Measurements from ENCODE around the gene HMGN3.
"Not testable (repeated sequence)": the region's sequence is repeated elsewhere in the genome, so short reads cannot be mapped to it uniquely, and the experiment has no call there.

HMGN3 gene

DNA sequence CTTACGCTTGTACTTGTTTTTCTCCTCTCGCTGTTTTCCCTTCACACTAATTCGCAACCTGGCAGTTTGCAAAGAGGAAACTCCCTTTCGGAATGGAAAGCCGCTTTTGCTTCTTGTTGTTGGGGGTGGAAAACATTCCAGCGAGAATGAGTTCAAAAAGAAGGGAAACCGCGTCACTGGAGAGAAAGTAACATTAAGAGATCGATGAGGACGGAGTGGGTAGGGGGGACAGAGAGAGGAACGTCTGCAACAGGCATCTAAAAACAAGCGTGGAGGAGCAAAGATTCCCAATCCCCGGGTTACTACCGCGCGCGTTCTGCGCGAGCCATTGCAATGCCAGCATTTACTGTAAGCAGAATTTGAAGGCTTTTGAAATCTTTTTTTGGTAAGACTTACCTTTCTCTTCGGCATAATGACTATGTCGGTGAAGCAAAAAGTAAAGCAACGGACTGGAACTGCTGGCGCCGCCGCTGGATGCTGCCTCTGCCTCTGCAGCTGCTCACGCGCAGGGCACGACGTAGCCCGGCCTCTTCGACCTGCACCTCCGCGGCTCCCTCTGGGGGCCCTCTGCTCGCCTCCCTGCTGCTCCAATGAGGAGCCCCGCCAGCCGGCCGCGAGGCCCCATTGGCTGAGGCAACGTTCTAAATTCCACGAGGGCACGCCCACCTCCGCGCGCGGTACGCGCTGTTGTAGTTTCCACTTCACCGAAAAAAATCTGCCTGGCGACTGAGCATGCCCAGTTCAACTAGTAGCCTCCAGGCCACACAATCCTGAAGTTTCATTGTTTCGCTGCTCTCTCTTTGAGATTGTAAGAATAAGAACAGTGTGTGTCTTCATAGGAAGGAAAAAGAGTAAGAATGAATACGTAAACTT lies at the start of gene HMGN3:
Gene HMGN3, minus strand, starts transcription at position 533 of the 873 bp plus-strand sequence.
- peak; percentile 70 for DNase-seq (ENCODE audit: low spot score)

DNA sequence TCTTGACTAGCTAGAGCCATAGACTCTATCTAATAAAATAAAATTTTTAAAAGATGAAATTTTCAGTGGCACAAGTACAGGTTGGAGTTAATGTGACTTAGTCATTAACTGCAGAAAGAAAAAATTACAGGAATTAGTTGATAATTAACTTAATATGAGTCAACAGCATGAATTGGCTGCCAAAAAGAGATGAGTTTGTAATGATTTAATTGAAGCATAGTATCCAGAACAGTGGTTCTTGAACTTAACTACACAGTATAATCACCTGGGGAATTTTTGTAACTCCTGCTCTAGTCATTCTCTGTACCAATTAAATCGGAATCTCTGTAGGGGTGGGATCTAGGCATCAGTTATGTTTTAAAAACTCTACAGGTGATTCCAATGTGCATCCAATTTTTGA lies 46.3 kb upstream of the HMGN3 start:
- no peak for DNase-seq (ENCODE audit: low spot score)

DNA sequence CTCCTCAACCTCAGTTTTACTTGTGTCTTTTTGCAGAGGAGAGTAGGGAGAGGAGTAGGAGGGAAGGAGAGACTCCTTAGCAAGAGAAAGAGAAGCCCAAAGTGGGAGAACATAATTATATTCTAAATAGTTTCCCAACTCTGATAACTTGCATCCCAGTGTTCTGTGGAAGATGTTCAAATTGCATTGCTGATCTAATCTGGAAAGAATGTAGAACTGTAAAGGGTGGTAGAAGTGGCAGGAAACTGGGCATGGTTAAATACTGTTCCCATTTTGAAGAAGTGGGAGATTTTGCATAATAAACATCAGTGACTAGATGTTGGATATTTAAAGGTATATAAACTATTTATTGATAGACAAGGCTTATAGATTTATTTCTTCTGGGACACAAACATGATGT lies 42.6 kb upstream of the HMGN3 start:
- no peak for DNase-seq (ENCODE audit: low spot score)

DNA sequence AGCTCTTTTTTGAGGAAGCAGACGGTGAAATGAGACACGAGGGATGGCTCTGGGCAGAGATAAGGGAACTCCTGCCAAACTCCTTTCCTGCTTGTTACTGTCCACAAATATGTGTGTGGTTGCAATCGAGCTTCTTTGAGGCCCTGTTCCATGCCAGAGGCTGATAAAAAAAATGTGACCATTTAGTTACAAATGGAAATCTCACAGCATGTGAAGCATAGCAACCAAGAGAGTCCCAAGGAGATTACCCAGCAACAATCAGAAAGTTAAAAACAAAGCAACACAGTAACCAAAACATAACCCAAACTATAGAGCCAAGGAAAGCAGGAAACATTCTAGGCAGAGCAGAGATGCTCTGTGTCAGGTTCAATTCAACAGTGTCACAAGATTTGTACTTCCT lies 35.4 kb upstream of the HMGN3 start:
- no peak for DNase-seq (ENCODE audit: low spot score)

DNA sequence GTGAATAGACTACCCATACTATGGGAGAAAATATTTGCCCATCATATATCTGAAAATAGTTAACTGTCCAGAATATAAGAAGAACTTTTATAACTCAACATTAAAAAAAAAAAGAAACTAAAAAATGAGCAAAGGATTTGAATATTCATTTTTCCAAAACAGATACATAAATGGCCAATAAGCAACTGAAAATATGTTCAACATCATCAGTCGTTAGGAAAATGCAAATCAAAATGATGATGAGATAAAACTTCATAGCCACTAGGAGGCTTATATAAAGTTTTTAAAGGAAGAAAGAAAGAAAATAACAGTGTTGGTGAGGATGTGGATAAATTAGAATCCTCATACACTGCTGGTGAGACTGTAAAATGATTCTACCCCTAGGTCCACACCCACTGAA lies 32.6 kb upstream of the HMGN3 start:
- no peak for DNase-seq (ENCODE audit: low spot score)

DNA sequence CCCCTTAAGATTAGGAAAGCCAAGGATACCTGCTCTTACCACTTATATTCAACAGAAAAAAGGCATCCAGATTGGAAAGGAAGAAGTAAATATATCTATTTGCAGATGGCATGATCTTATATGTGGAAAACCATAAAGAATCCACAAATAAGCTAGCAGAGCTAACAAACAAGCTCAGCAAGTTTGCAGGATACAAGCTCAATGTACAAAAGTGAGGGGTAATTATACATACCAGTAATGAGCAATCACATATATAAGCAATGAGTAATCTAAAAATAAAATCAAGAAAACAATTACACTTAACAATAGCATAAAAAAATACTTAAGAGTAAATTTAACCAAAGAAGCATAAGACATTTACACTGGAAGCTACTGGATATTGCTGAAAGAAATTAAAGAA lies 31.6 kb upstream of the HMGN3 start:
- DNase-seq (ENCODE audit: low spot score) = no peak

DNA sequence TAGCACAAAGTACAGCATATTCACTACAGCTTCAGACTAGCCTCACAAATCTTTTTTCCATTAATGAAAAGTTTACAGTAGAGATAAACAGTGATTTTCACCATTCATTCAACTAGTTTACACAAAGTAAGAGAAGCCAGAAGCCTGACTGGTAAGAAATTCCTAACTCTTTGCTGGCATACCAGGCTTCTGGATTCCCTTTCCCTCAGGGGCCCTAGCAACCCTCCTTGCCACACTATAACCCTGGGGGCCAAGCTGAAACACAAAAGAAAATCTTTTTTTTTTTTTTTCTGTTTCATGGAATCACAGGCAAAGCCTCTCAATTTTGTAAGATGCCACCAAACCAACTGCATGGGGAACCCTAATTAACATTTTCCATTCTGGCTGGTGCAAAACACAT lies 28.9 kb upstream of the HMGN3 start:
- DNase-seq (ENCODE audit: low spot score) = no peak

DNA sequence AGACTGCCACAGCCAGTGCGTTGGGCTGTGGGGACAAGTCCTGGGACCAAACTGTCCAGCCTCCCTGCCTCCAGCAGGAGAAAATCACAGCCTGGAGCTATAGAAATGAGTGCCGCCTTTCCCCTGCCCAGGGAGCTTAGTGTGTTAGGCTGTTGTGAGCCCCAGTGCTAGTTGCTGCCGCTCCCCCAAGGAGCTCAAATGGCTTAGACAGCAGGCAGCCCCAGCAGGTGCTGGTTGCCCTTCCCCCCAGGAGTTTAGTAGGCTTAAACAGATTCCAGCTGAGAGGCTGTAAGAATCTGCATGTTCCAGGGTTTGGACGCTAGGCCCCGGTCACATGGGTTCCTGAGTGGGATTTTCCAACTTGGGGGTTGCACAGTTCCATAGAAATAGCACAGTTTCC lies 27.2 kb upstream of the HMGN3 start:
- no peak for DNase-seq (ENCODE audit: low spot score)

DNA sequence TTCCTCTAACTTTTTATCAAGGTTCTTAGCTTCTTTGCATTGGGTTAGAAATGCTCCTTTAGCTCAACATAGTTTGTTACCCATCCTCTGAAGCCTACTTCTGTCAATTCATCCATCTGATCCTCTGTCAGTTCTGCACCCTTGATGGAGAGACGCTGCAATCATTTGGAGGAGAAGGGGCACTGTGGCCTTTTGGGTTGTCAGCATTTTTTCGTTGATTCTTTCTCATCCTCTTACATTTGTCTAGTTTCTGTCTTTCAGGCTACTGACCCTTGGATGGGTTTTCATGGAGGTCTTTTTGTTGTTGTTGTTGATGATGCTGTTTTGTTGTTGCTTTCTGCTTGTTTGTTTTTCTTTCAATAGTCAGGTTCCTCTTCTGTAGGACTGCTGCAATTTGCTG lies 26.3 kb upstream of the HMGN3 start:
- no peak for DNase-seq (ENCODE audit: low spot score)

DNA sequence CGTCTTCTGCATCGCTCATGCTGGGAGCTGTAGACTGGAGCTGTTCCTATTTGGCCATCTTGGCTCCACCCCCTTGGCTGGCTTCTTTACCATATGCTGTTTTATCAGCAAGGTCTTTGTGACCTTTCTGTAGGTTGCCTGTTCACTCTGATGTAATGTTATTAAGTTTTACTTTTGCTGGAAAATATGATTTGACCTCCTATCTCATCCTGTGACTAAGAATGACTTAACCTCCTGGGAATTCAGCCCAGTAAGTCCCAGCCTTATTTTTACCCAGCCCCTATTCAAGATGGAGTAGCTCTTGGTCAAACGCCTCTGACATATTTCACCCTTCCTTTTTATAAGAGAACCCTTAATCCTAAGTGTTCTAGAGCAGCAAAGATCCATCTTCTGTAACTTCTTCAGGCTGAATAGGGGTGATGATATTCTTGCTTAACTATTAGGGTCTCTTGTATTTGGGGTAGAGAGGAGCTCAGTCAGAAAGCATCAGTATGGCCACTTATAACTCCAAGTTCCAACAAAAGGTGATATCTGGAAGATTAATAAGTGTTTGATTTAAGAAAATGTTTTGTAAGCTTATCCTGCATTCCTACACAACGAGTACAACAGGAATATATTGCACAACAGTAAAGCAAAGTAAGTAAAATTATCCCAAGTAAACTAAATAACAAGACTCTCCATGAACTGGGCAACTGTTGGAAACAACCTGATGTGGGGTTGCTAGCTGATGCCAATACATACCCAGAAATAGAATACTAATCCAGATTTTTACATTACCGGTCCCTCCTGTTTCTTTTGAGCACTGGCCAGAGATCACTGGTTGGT lies 23.1 kb upstream of the HMGN3 start:
- DNase-seq (ENCODE audit: low spot score) = no peak

DNA sequence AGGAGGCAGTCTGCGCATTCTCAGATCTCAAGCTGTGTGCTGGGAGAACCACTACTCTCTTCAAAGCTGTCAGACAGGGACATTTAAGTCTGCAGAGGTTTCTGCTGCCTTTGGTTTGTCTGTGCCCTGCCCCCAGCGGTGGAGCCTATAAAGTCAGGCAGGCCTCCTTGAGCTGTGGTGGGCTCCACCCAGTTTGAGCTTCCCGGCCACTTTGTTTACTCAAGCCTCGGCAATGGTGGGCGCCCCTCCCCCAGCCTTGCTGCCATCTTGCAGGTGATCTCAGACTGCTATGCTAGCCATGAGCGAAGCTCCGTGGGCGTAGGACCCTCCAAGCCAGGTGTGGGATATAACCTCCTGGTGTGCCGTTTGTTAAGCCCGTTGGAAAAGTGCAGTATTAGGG lies 22.3 kb upstream of the HMGN3 start:
- not testable (repeated sequence) for DNase-seq (ENCODE audit: low spot score)

DNA sequence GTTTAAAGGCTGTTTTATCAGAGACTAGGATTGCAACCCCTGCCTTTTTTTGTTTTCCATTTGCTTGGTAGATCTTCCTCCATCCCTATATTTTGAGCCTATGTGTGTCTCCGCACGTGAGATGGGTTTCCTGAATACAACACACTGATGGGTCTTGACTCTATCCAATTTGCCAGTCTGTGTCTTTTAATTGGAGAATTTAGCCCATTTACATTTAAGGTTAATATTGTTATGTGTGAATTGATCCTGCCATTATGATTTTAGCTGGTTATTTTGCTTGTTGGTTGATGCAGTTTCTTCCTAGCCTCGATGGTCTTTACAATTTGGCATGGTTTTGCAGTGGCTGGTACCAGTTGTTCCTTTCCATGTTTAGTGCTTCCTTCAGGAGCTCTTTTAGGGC lies 20.6 kb upstream of the HMGN3 start:
- not testable (repeated sequence) for DNase-seq (ENCODE audit: low spot score)

DNA sequence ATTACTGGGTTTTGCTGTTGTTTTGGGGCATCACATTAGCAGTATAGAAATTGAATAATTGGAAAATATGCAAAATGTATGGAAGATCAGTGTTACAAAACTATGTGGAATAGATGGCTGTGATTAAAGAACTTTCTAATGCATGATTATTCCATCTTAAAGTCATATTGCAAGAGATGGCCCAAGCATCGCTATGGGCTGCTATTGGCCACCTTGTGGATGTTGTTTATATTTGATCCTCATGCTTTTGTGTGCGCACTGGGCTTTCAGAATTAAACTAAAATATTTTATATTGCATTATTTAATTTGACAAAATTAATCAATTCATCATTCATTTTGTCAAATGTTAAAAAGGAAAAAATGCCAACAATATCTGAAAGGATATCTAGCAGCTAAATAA lies 16.1 kb upstream of the HMGN3 start:
- no peak for DNase-seq (ENCODE audit: low spot score)

DNA sequence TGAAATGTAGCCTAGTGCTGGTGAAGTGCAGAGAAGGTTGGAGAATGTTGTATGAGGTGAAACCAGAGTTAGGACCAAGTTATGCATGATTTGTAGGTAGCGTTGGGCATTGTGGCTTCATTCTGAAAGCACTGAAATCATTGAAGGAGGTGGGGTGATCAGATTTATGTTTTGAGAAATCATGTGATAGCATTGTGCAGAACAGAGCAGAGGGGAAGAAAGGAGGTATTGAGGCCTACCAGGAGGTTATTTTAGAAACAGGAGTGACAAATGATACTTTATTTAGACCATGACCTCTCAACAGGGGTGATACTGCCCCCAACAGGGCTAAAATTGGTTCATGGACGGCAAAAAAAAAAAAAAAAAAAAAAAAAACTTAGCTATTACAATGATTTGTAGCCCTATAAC lies 15.6 kb upstream of the HMGN3 start:
- DNase-seq (ENCODE audit: low spot score) = no peak

DNA sequence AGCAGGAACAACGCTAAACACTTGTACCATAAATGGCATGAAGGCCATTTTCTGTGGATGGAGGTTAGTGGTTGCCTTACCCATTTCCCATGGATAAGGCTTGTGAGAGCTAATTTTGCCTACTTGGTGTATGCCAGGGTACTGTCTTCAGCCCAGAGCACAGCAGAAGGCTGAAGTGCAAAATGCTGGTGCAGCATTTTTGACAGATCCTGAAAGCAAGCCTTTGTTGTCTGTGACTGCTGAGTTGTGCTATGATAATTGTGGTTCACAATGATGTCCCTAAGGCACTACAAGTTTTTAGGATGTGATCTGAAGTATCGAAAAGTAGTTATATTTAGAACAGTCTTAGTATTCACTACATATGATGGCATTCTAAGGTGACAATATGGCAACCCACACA lies 14.7 kb upstream of the HMGN3 start:
- DNase-seq (ENCODE audit: low spot score) = no peak

DNA sequence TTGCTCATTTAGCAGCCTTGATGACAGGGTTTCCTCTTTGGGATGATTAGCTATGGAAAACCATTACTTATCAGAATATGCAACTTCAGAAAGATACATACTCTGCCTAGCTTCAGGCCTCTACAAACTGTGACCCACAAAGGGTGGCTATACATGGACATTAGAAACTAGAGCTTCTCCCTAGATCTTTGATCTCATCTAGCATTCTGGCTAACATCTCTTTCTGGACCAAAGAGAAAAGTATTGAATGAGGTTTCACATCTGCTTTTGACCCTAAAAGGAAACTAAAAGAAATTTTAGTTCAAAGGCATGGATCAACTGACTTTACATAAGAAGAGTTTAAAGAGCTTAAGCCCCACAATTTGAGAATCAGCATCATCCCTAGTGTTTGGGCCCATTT lies 12.4 kb upstream of the HMGN3 start:
- no peak for DNase-seq (ENCODE audit: low spot score)

DNA sequence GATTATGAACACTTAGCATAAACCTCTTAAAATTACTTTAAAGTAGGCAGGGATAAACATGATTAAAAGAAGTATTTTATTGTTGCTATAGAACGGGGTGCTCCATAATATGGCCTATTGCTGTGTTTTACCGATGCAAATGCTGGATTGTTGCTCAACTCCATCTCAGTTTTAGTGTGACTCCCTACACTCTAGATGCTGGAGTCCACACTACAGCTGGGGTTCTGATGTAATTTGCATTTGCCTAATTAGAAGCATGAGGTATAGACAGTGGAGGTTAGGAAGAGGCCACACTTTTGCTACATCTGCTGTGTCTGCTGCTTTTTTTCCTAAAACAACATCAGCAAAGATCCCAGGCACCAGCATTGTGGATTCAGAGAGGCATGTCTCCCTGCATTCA lies 6.7 kb upstream of the HMGN3 start:
- no peak for DNase-seq (ENCODE audit: low spot score)

DNA sequence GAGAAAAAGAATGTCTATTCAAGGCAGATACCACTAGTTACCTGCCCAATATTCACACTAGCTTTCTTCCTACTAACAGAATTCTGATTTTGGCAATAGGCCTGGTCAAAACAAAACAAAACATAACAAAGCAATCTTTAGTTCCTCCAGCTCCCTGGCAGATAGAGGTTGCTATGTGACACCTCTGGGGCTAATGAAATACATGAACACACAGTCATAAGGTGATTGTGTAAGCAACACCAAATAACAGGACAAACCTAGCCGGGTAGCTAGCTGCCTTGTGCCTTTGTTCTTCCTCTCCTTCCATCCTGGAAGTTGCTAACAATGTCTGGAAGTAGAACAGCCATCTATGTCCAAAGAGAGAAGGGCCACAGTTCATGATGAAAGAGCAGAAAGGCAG lies 6.0 kb upstream of the HMGN3 start:
- DNase-seq (ENCODE audit: low spot score) = no peak

DNA sequence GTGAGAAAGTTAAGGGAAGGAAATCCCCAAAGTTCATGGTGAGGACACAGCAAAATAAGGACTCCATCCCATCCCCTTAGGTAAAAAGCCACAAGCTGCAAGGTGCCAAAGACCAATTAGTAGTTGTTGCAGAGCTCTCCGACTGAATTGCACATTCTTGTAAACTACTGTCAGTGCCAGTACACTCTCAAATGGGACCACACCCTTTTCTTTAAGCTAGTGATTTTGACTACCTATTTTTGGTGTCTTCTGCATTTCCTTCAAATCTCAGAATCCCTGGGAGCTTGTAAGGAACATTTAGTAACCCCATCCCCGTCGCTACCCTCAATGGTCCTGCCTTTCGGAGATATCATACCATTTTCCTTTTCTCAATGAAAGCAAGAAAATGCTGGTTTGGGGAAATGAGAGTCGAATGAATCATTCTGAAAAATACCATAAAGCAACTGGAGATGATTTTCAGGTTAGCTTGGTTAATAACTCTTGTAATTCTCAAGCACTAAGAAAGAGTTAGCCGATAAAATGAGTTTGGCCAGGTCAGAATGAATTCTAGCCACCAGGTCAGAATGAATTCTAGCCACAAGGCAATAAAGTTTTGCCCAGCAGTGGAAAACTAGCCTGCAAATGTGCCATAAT lies 5.2 kb upstream of the HMGN3 start:
- DNase-seq (ENCODE audit: low spot score) = no peak

DNA sequence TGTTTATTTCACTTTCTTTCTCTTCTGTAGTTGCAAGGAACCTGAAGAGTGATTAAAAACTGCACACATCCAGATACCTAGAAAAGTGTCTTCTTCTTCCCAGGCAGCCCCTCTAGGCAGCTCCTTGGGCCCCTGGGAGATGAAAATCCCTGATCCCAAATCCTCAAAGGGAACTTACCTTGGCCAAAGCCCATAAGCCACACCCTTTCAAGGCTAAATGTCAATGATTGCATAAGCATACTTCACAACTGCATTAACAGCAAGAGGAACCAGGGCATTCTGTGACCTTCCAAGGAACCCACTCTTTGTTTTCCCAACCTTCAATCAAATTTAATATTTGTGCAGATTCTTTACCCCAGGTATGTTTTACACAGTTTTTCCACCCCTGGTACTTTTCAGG lies 4.4 kb upstream of the HMGN3 start:
- no peak for DNase-seq (ENCODE audit: low spot score)

DNA sequence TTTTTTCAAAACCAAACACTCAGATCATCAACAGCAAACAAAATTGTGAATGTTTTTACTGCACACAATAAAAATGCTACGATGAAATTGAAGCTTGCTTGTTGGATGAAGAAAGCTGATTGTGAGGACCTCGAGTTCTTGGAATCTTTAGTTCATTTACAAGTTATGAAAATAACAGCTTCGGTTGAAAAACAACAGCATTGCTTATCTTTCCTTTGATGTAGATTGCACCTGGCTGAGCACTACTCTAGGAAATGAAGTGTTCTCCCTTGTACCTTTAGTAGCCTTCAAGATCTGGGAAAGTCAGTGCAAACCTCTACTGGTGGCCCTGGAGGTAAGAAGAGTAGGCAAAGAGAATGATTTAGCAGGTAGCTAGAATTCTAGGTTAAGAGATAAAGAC lies 2.2 kb upstream of the HMGN3 start:
- no peak for DNase-seq (ENCODE audit: low spot score)

DNA sequence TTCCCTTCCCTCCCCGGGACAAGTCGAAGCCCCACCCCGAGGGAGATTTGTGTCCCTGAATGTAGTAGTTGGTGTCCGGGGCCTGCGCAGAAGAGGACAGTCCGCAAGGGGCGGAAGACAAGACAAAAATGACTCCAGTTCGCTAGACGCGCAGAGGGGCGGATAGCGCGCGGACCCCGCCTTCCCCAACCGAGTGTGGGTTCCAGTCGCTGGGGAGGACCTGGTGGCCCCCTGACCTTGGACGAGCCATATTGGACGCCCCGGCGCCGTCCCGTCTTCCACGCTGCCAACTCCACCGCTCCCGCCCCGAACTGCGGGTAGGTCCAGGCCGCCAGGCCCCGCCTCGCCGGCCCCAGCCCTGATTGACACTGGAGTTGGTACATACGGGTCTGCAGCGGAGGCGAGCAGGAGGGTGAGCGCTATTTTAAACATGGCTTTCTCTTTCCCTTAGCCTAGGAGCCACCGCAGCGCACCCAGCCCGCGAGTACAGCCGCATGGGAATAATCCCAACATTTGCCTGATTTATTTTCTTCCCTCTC lies 802 bp downstream of the HMGN3 start:
- DNase-seq (ENCODE audit: low spot score) = peak; percentile 16
